ENCODE data around the gene PTOV1.

- no peak for TF ChIP-seq CTCF (conservative IDR thresholded peaks at IDR 0.05; ENCODE audit: low read length)
- TF ChIP-seq EZH2phosphoT487 (IDR thresholded peaks at IDR 0.05; ENCODE audit: borderline replicate concordance, low read depth, low read length), result no peak
Measured at GRCh38 chr19:49887665-49888509, 36.9 kb downstream of the PTOV1 start.
